HUDEP-2 (cell line): ENCODE measurements around the gene SHISA2.
"Not testable (repeated sequence)": the region's sequence is repeated elsewhere in the genome, so short reads cannot be mapped to it uniquely, and the experiment has no call there.

Experiments used
- DNase-seq, 76 experiments: peaks; one replicate each; lab custom pipeline; 2025; ENCODE audit not compliant: unreplicated experiment in 76 of 76; lab: John Stamatoyannopoulos, UW

SHISA2 gene

GRCh38 chr13:26051657-26052311 lies at the start of gene SHISA2:
TSS of gene SHISA2 (minus strand) at chr13:26052016. CDS start at chr13:26050975, 1,041 bp downstream.
- peak in 2 of 76 experiments; percentile 5 to 9 for DNase-seq

GRCh38 chr13:26095846-26096610 lies 44.2 kb upstream of the SHISA2 start:
- peak in 4 of 76 experiments; percentile 1 to 34 (median 16) for DNase-seq

- peak in 1 of 76 experiments; percentile 4 for DNase-seq
Measured at GRCh38 chr13:26095338-26095737, 43.5 kb upstream of the SHISA2 start.

- DNase-seq, result not testable (repeated sequence)
Measured at GRCh38 chr13:26076821-26077220, 25.0 kb upstream of the SHISA2 start.

- DNase-seq, result no peak
Measured at GRCh38 chr13:26075498-26075897, 23.7 kb upstream of the SHISA2 start.

GRCh38 chr13:26074706-26075105 lies 22.9 kb upstream of the SHISA2 start:
- no peak for DNase-seq

GRCh38 chr13:26072335-26072734 lies 20.5 kb upstream of the SHISA2 start:
- peak in 1 of 76 experiments; percentile 10 for DNase-seq

- no peak for DNase-seq
Measured at GRCh38 chr13:26071691-26072090, 19.9 kb upstream of the SHISA2 start.

GRCh38 chr13:26069642-26070041 lies 17.8 kb upstream of the SHISA2 start:
- not testable (repeated sequence) for DNase-seq

GRCh38 chr13:26068372-26068771 lies 16.6 kb upstream of the SHISA2 start:
- DNase-seq, result not testable (repeated sequence)

GRCh38 chr13:26067601-26068000 lies 15.8 kb upstream of the SHISA2 start:
- DNase-seq, result no peak

GRCh38 chr13:26066492-26066891 lies 14.7 kb upstream of the SHISA2 start:
- DNase-seq, result peak in 14 of 76 experiments; percentile 2 to 53 (median 20)

GRCh38 chr13:26062853-26063444 lies 11.1 kb upstream of the SHISA2 start:
- DNase-seq, result peak in 14 of 76 experiments; percentile 1 to 38 (median 12)

GRCh38 chr13:26061947-26062346 lies 10.1 kb upstream of the SHISA2 start:
- DNase-seq, result no peak

- no peak for DNase-seq
Measured at GRCh38 chr13:26061256-26061655, 9.4 kb upstream of the SHISA2 start.

GRCh38 chr13:26060357-26060756 lies 8.5 kb upstream of the SHISA2 start:
- DNase-seq, result no peak

GRCh38 chr13:26058704-26059103 lies 6.9 kb upstream of the SHISA2 start:
- no peak for DNase-seq

- no peak for DNase-seq
Measured at GRCh38 chr13:26054896-26055295, 3.1 kb upstream of the SHISA2 start.

GRCh38 chr13:26053418-26053980 lies 1.7 kb upstream of the SHISA2 start:
- no peak for DNase-seq

GRCh38 chr13:26052337-26052736 lies 521 bp upstream of the SHISA2 start:
- no peak for DNase-seq

- DNase-seq, result no peak
Measured at GRCh38 chr13:26051231-26051656, 572 bp downstream of the SHISA2 start.
